ENCODE data around the gene LHX6.

The LHX6 gene

GRCh38 chr9:122218071-122218934 is 10.5 kb downstream of the LHX6 start:
- in situ Hi-C loops (cut with MboI; ENCODE audit: low pct_unique_long_range_greater_than_20kb, low sequenced_read_pairs): no loop called here
- DNase-seq: peak; percentile 48

- in situ Hi-C loops (cut with MboI; ENCODE audit: low pct_unique_long_range_greater_than_20kb, low sequenced_read_pairs): no loop called here
- DNase-seq: peak; percentile 40
Observed at GRCh38 chr9:122217640-122218039, 11.1 kb downstream of the LHX6 start.

GRCh38 chr9:122216798-122217418 is 11.8 kb downstream of the LHX6 start:
- DNase-seq: no peak
- in situ Hi-C loops (cut with MboI; ENCODE audit: low pct_unique_long_range_greater_than_20kb, low sequenced_read_pairs): no loop called here

- in situ Hi-C loops (cut with MboI; ENCODE audit: low pct_unique_long_range_greater_than_20kb, low sequenced_read_pairs): no loop called here
- no peak for DNase-seq
Observed at GRCh38 chr9:122216138-122216797, 12.5 kb downstream of the LHX6 start.

- no peak for DNase-seq
- in situ Hi-C loops (cut with MboI; ENCODE audit: low pct_unique_long_range_greater_than_20kb, low sequenced_read_pairs): no loop called here
Observed at GRCh38 chr9:122215663-122216062, 13.1 kb downstream of the LHX6 start.

GRCh38 chr9:122214507-122214906 is 14.2 kb downstream of the LHX6 start:
- DNase-seq: no peak
- in situ Hi-C loops (cut with MboI; ENCODE audit: low pct_unique_long_range_greater_than_20kb, low sequenced_read_pairs): no loop called here

- DNase-seq: peak; percentile 78
- in situ Hi-C loops (cut with MboI; ENCODE audit: low pct_unique_long_range_greater_than_20kb, low sequenced_read_pairs): no loop called here
Observed at GRCh38 chr9:122213589-122214413, 15.0 kb downstream of the LHX6 start.

GRCh38 chr9:122213102-122213588 is 15.6 kb downstream of the LHX6 start:
- no peak for DNase-seq
- in situ Hi-C loops (cut with MboI; ENCODE audit: low pct_unique_long_range_greater_than_20kb, low sequenced_read_pairs): no loop called here

GRCh38 chr9:122212473-122213004 is 16.2 kb downstream of the LHX6 start:
- in situ Hi-C loops (cut with MboI; ENCODE audit: low pct_unique_long_range_greater_than_20kb, low sequenced_read_pairs): no loop called here
- DNase-seq: no peak

- in situ Hi-C loops (cut with MboI; ENCODE audit: low pct_unique_long_range_greater_than_20kb, low sequenced_read_pairs): loop anchor here (5.0 kb wide), 1 partner anchor 37 kb away; no protein-coding TSS in a partner anchor
- no peak for DNase-seq
Observed at GRCh38 chr9:122209451-122209850, 19.3 kb downstream of the LHX6 start.

GRCh38 chr9:122207096-122207495 is 21.7 kb downstream of the LHX6 start:
- no peak for DNase-seq
- in situ Hi-C loops (cut with MboI; ENCODE audit: low pct_unique_long_range_greater_than_20kb, low sequenced_read_pairs): loop anchor here (5.0 kb wide), 1 partner anchor 35 kb away; no protein-coding TSS in a partner anchor

GRCh38 chr9:122206118-122207046 is 22.4 kb downstream of the LHX6 start:
- in situ Hi-C loops (cut with MboI; ENCODE audit: low pct_unique_long_range_greater_than_20kb, low sequenced_read_pairs): loop anchor here (5.0 kb wide), 1 partner anchor 34 kb away; no protein-coding TSS in a partner anchor
- no peak for DNase-seq

- DNase-seq: no peak
- in situ Hi-C loops (cut with MboI; ENCODE audit: low pct_unique_long_range_greater_than_20kb, low sequenced_read_pairs): loop anchor here (5.0 kb wide), 1 partner anchor 33 kb away; no protein-coding TSS in a partner anchor
Observed at GRCh38 chr9:122205176-122205575, 23.6 kb downstream of the LHX6 start.

- DNase-seq: no peak
- in situ Hi-C loops (cut with MboI; ENCODE audit: low pct_unique_long_range_greater_than_20kb, low sequenced_read_pairs): no loop called here
Observed at GRCh38 chr9:122204491-122204890, 24.3 kb downstream of the LHX6 start.

GRCh38 chr9:122204055-122204454 is 24.7 kb downstream of the LHX6 start:
- no peak for DNase-seq
- in situ Hi-C loops (cut with MboI; ENCODE audit: low pct_unique_long_range_greater_than_20kb, low sequenced_read_pairs): no loop called here

GRCh38 chr9:122202111-122202510 is 26.6 kb downstream of the LHX6 start:
- in situ Hi-C loops (cut with MboI; ENCODE audit: low pct_unique_long_range_greater_than_20kb, low sequenced_read_pairs): no loop called here
- no peak for DNase-seq

- no peak for DNase-seq
- in situ Hi-C loops (cut with MboI; ENCODE audit: low pct_unique_long_range_greater_than_20kb, low sequenced_read_pairs): no loop called here
Observed at GRCh38 chr9:122201641-122202040, 27.1 kb downstream of the LHX6 start.
